NCI-H446 treated with DMSO at 0.1 percent for 48 hours (cell line): ENCODE measurements around the gene ADCY1.
"Not testable (repeated sequence)": the region's sequence is repeated elsewhere in the genome, so short reads cannot be mapped to it uniquely, and the experiment has no call there.

ENCODE experiments used
- DNase-seq: peaks from one replicate; lab custom pipeline; 2025; lab: John Stamatoyannopoulos, UW

Gene ADCY1

GRCh38 chr7:45573661-45574415 lies at the start of gene ADCY1:
ADCY1 (plus strand) TSS chr7:45574368; CDS start chr7:45574544, 176 bp downstream.
- no peak for DNase-seq

GRCh38 chr7:45524445-45524844 lies 49.7 kb upstream of the ADCY1 start:
- no peak for DNase-seq

- no peak for DNase-seq
These were observed 49.1 kb upstream of the ADCY1 start for GRCh38 chr7:45525057-45525456.

- no peak for DNase-seq
These were observed 30.7 kb upstream of the ADCY1 start for GRCh38 chr7:45543473-45543872.

- not testable (repeated sequence) for DNase-seq
These were observed 29.0 kb upstream of the ADCY1 start for GRCh38 chr7:45545105-45545710.

- not testable (repeated sequence) for DNase-seq
These were observed 25.3 kb upstream of the ADCY1 start for GRCh38 chr7:45548917-45549316.

GRCh38 chr7:45563401-45563800 lies 10.8 kb upstream of the ADCY1 start:
- no peak for DNase-seq

- no peak for DNase-seq
These were observed 10.2 kb upstream of the ADCY1 start for GRCh38 chr7:45563941-45564461.

- DNase-seq: no peak
These were observed 9.7 kb upstream of the ADCY1 start for GRCh38 chr7:45564485-45564884.

- no peak for DNase-seq
These were observed 9.2 kb upstream of the ADCY1 start for GRCh38 chr7:45564886-45565455.

- no peak for DNase-seq
These were observed 7.8 kb upstream of the ADCY1 start for GRCh38 chr7:45566386-45566785.

- DNase-seq: no peak
These were observed 7.2 kb upstream of the ADCY1 start for GRCh38 chr7:45566961-45567360.

GRCh38 chr7:45567713-45568112 lies 6.5 kb upstream of the ADCY1 start:
- DNase-seq: no peak

- no peak for DNase-seq
These were observed 5.5 kb upstream of the ADCY1 start for GRCh38 chr7:45568536-45569289.

GRCh38 chr7:45569290-45569685 lies 4.9 kb upstream of the ADCY1 start:
- no peak for DNase-seq

- no peak for DNase-seq
These were observed 3.4 kb upstream of the ADCY1 start for GRCh38 chr7:45570797-45571196.

- no peak for DNase-seq
These were observed 964 bp upstream of the ADCY1 start for GRCh38 chr7:45573204-45573603.

GRCh38 chr7:45574416-45574668 lies 174 bp downstream of the ADCY1 start:
- DNase-seq: no peak

GRCh38 chr7:45574669-45575500 lies 717 bp downstream of the ADCY1 start:
- no peak for DNase-seq

GRCh38 chr7:45575501-45576248 lies 1.5 kb downstream of the ADCY1 start:
- DNase-seq: no peak
